GM19452 (cell line): ENCODE measurements around the gene FYB1.

ENCODE experiments used
- ATAC-seq: cut with Tn5 transposase; IDR thresholded peaks from one replicate; pipeline ENCODE4 v1.9.1; 2021; ENCODE audit not compliant: unreplicated experiment

The FYB1 gene

DNA sequence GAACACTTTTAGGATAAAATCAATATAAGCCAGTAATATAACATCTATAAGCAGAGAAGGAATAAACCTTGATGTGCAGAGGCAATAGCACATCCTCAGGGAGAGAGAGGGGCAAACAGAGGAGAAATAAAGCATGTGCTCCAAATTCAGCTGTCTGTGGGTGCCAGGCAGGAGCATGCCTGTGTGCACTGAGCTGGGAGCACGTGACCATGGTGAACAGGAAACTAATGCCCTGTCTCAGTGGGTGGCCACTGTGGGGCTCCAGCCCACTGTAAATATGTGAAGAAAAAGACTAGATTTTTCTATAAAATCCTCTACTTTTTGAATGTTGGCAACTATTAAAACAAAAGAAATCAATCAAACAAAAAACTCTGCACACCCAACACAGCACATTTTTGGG is 55.3 kb downstream of the FYB1 start:
- ATAC-seq = no peak

DNA sequence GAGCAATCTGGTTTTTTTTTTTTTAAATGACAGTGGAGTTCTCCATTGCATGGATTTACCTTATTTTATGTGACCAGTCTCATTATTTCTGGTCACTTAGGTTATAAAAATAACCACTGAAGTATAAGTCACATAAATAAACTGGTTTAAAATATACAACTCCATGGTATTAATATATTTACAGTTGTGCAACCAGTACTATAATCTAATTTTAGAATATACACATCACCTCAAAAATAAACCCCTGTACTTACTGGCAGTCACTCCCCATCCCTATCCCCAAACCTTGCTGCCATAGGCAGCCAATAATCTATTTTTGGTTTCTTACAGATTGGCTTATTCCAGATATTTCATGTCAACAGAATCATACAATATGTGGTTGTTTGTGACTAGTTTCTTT is 57.8 kb downstream of the FYB1 start:
- no peak for ATAC-seq

DNA sequence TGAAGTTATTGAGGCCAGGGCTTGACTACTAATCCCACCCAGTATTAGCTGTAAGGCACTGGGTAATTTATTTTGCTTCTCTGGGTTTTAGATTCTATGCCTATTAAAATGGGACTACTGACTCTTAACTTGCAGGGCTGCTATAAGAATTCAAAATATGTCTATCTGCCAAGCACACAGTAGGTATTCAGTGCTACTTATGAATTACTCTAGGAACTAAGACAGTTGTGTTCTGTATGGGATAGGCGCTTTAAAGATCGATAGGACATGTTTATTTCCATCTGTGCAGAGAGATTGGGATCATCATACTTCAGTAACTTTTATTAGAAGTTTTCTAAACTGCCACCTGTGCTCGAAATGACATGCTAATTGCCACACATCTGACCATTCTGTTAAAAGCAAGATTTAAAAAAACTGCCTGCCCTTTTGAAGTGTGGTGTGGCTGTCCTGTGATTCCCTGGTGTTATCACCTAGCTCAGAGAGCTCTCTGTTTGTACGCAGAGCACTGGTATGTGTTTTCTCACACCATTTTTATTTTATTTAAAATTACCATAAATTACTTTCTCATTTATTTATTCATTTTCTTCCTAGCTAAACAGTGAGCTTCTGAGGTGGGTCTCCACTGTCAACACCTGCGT is 58.7 kb downstream of the FYB1 start:
- no peak for ATAC-seq

GRCh38 chr5:39159811-39160490 is 59.4 kb downstream of the FYB1 start:
- ATAC-seq = no peak

DNA sequence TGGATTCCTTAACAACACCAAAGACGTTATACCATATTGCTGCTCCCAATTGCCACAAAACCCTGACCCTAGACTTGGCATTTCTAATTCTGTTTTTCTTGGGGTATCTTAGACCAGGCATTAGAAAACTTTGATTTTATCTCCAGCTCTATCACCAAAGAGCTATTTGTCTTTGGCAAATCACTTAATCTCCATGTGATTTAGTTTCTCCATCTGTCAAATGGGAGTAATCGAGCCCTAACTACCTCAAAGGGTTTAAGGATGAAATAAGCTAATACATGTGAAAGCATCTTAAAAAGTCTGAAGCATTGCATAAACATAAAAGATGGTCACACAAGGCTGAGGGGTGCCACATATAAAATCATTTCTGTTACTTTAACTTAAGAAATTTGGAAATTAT is 60.6 kb downstream of the FYB1 start:
- no peak for ATAC-seq

- no peak for ATAC-seq
Measured at GRCh38 chr5:39158127-39158593, 61.2 kb downstream of the FYB1 start.

DNA sequence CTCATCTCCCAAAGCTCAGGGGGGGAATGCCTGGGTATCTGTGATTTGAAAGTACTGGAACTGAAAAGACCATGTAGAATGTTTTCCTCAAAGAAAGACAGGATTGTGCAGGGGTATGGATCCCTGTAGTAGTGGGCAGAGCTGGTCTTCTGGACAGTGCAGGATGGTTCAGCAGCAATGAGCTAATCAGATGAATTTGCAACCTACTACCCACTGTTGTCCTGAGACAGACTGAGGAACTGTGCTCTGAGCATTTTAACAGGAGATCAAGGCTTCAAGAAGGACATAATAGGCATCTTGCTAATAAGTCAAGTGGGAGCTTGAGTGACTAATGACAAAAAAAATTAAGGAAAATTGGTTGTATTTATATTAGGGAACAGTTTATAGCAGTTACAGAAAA is 61.7 kb downstream of the FYB1 start:
- no peak for ATAC-seq

- ATAC-seq = no peak
Measured at GRCh38 chr5:39156082-39156481, 63.3 kb downstream of the FYB1 start.

DNA sequence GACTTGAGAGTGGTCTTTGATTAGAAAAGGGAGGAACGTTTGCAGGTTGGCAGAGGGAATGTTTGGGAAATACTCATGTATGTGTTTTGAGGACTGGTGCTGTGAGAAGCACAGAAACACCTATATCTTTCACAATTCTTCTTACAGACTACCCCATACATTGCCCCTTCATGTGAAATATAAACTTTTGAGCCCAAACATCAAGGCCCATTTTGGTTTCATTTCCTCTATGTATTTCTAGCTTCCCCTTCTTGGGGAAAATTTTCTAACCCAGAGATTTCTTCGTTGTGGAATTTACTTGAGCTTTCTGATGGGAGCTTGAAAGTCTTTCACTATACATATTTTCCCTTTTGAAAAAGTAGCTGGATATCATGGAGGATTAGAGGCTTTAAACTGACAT is 67.6 kb downstream of the FYB1 start:
- no peak for ATAC-seq

DNA sequence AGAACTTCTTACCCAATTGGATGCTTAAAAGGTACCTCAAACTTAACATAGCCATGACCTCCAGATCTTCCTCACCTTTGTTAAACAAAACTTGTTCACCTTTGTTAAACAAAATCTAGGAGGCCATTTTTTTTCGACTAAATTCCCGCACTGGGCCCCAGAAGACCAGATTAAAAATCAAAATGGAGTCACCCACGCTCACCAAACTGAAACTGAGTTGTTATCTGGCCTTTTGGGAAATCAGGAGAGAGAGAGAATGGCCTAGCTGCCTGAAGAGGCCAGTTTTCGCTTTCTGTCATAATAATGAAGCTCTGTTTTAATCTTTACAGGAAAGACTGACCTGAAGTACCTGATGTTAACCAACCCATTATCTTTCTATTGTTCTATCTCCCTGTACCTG is 69.4 kb downstream of the FYB1 start:
- ATAC-seq = no peak

GRCh38 chr5:39148983-39149534 is 70.3 kb downstream of the FYB1 start:
- ATAC-seq = no peak

- ATAC-seq = no peak
Measured at GRCh38 chr5:39146831-39147540, 72.4 kb downstream of the FYB1 start.

DNA sequence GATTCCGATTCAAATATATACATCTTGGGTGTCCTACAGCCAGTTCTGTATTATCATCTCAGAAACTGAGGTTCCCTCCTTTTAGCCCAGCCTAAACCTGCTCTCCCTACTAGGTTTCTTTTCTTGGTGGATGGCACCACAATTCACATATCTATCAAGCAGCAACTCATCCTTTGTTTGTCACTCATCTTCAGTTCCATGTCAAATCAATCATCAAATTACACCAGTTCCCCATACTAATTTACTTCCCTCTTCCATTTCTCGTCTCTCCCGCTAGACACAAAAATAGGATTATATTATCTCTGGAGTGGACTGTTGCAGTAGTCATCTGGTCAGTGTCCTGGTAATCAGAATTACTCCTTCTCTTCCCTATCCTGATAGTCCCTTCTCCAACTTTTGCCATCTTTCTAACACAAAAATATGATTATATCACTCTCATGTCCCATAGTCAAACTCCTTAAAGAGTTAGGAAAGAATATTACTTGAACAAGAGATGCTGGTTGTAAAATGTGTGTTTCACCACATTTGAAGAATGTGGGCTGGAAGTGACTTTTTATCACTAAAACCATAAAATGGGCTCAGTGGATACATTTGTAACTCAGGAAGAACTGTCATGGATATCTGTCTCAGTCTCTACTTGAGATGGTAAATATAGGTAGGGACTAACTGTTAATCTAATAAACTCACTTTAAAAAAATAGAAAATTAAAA is 76.1 kb downstream of the FYB1 start:
- ATAC-seq = no peak

GRCh38 chr5:39140558-39141168 is 78.7 kb downstream of the FYB1 start:
- ATAC-seq = no peak

DNA sequence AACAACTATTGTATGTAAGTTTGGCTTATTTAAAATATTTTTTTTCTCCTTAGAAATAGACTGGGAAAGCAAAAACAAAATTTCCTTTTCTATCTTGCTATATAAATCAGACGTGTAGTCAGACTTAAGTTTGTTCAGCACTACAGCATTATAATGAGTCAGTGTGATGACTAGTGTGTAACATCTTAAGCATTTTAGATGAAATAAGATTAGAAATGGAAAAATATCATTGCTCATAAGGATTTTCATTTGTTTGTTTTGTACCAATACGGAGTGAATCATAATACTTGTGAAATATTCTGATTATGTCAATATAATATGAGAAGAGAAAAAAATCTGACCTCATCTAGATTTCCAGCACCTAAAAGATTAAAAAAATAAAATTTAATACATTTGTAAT is 80.5 kb downstream of the FYB1 start:
- ATAC-seq = no peak

- no peak for ATAC-seq
Measured at GRCh38 chr5:39137819-39138451, 81.4 kb downstream of the FYB1 start.

DNA sequence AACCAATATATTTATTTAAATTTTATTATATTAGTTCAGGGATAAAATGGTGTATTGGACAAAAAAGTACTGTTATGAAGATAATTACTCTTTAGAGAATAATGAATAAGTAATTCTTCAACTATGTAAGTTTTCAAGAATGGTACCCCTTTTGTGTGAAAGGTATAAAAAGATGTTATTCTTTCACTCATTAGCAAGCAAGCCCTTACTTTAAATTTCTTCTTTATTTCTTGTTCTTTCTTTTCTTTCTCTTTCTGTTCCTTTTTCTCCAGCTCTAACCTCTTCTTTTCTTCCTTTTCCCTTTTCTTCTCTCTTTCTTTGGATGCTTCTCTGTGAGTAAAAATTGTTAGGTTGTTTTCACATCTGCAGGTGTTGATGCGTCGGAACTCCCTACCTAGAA is 82.0 kb downstream of the FYB1 start:
- no peak for ATAC-seq

DNA sequence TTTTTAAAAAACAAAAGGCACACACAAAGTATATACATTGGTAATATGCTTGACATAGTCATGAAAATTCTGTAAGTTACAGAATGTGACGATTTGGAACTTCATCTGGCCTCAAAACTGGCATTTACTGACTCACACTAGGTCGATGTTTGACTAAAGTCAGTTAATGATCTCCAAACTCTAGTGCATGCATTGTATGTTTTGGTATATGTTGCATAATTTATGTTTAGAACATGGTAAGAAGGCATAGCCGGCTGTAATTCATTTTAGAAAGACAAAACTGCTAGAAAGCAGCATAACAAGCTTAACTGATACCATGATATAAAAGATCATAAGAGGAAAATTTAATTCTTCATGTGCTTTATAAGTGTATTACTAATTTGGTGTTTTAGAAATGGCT is 86.6 kb downstream of the FYB1 start:
- ATAC-seq = no peak

DNA sequence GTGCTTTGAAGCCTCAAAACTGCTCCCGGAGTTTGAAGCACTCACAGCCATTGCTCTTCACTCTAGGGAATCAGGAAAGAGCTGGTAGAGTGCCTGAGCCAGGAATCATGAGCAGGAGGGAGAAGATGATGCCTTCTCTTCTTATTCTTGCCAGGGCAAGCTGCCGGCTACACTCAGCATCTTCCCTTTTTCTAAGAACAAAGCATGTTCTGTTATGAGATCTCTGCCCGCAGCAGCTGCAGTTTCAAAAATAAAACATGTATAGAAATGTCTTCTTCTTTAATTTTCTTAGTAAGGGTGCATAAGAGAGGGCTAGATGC is 87.3 kb downstream of the FYB1 start:
- ATAC-seq = no peak
